Measurements from ENCODE around the gene TRAT1. TPM values are rescaled to one million over a fixed set of nuclear protein-coding genes. Genes with fewer than 3 reads are reported as not detected.

TRAT1 gene
- total RNA-seq, 1 experiment from 2014 or later = not detected

GRCh38 chr3:108804966-108805365 is 17.6 kb upstream of the TRAT1 start:
- Mint-ChIP-seq H3K4me3 (ENCODE audit: unreplicated experiment) (no peak overlapping the region), H3K36me3 (ENCODE audit: insufficient read depth, unreplicated experiment) (no peaks in the 10 kb centered on the region), H3K4me1 (ENCODE audit: low read depth, unreplicated experiment) (peaks cover 10% of the 10 kb centered on the region), H3K27me3 (ENCODE audit: insufficient read depth, unreplicated experiment) (peaks cover 3% of the 10 kb centered on the region), H3K27ac (ENCODE audit: unreplicated experiment) (peak overlapping the region; percentile 18), H3K9me3 (ENCODE audit: unreplicated experiment) (peaks cover 29% of the 10 kb centered on the region)
- no peak for TF ChIP-seq CTCF (IDR thresholded peaks at IDR 0.05; ENCODE audit: insufficient read depth in 1 of 2, low read depth in 1 of 2, low read length in 1 of 2, severe bottlenecking in 1 of 2, unreplicated experiment in 1 of 2)
- DNase-seq = no peak
- Histone ChIP-seq H3K36me3 (ENCODE audit: control insufficient read depth, insufficient read depth, low read length) (no peaks in the 10 kb centered on the region), H3K4me1 (peaks cover 5% of the 10 kb centered on the region), H3K4me3 (ENCODE audit: low read depth, low read length) (no peak overlapping the region), H3K9me3 (no peaks in the 10 kb centered on the region), H3K27me3 (replicated peaks; ENCODE audit: control insufficient read depth, insufficient read depth, low read length) (no peaks in the 10 kb centered on the region)
- ChIA-PET POLR2A (no interaction called here), CTCF (no interaction called here)
- intact Hi-C loops (cut with micrococcal nuclease; ENCODE audit: unreplicated experiment) = no loop called here
- BruUV-seq (replicated peaks) = no TSS peak

DNA sequence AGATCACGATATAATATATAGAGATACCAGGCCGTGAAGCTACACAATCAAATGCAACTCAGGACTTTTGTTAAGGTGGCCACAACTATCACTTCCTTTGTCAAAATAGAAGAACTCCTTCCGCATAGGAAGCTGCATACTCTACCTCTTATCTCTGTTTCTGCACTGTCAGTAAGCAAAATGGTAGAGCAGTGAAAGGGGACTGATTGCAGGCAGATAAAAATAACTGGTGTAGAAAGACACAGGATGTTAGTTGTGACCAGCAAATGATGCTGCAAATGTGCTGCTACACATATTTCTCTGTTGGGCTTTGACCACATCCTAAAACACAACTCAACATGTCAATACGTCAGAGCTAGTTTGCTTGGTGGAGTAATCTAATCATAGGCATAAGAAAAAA is 16.3 kb upstream of the TRAT1 start:
- peaks cover 5% of the 10 kb centered on the region for H3K4me1 ChIP-seq
- H3K27me3 Mint-ChIP-seq (ENCODE audit: insufficient read depth, unreplicated experiment) = peaks cover 6% of the 10 kb centered on the region
- H3K4me3 ChIP-seq (ENCODE audit: low read depth, low read length) = no peak overlapping the region
- no peak for TF ChIP-seq CTCF (IDR thresholded peaks at IDR 0.05; ENCODE audit: insufficient read depth in 1 of 2, low read depth in 1 of 2, low read length in 1 of 2, severe bottlenecking in 1 of 2, unreplicated experiment in 1 of 2)
- H3K36me3 ChIP-seq (ENCODE audit: control insufficient read depth, insufficient read depth, low read length) = no peaks in the 10 kb centered on the region
- no peaks in the 10 kb centered on the region for H3K9me3 ChIP-seq
- no peak overlapping the region for H3K27ac Mint-ChIP-seq (ENCODE audit: unreplicated experiment)
- H3K36me3 Mint-ChIP-seq (ENCODE audit: insufficient read depth, unreplicated experiment) = no peaks in the 10 kb centered on the region
- POLR2A ChIA-PET = no interaction called here
- no peak for DNase-seq
- peaks cover 29% of the 10 kb centered on the region for H3K9me3 Mint-ChIP-seq (ENCODE audit: unreplicated experiment)
- no peak overlapping the region for H3K4me3 Mint-ChIP-seq (ENCODE audit: unreplicated experiment)
- peaks cover 10% of the 10 kb centered on the region for H3K4me1 Mint-ChIP-seq (ENCODE audit: low read depth, unreplicated experiment)
- H3K27me3 ChIP-seq (replicated peaks; ENCODE audit: control insufficient read depth, insufficient read depth, low read length) = no peaks in the 10 kb centered on the region
- CTCF ChIA-PET = no interaction called here
- intact Hi-C loops (cut with micrococcal nuclease; ENCODE audit: unreplicated experiment) = no loop called here
- no TSS peak for BruUV-seq (replicated peaks)

- no peaks in the 10 kb centered on the region for H3K36me3 ChIP-seq (ENCODE audit: control insufficient read depth, insufficient read depth, low read length)
- BruUV-seq (replicated peaks) = no TSS peak
- CTCF ChIA-PET = interaction anchor here (0.6 to 1.4 kb wide), 4 partner anchors 97 to 266 kb away, joined by 3 to 5 read pairs (median 3); no protein-coding TSS in a partner anchor
- Mint-ChIP-seq H3K36me3 (ENCODE audit: insufficient read depth, unreplicated experiment) (no peaks in the 10 kb centered on the region), H3K27me3 (ENCODE audit: insufficient read depth, unreplicated experiment) (no peaks in the 10 kb centered on the region), H3K9me3 (ENCODE audit: unreplicated experiment) (no peaks in the 10 kb centered on the region), H3K4me3 (ENCODE audit: unreplicated experiment) (no peak overlapping the region), H3K4me1 (ENCODE audit: low read depth, unreplicated experiment) (no peaks in the 10 kb centered on the region), H3K27ac (ENCODE audit: unreplicated experiment) (no peak overlapping the region)
- no peaks in the 10 kb centered on the region for H3K4me1 ChIP-seq
- POLR2A ChIA-PET = interaction anchor here (0.6 kb wide), 1 partner anchor 32 kb away, joined by 3 read pairs; no protein-coding TSS in a partner anchor
- no peak overlapping the region for H3K4me3 ChIP-seq (ENCODE audit: low read depth, low read length)
- no peaks in the 10 kb centered on the region for H3K9me3 ChIP-seq
- no peaks in the 10 kb centered on the region for H3K27me3 ChIP-seq (replicated peaks; ENCODE audit: control insufficient read depth, insufficient read depth, low read length)
- intact Hi-C loops (cut with micrococcal nuclease; ENCODE audit: unreplicated experiment) = loop anchor here (1.0 kb wide), 3 partner anchors 97 to 329 kb away; no protein-coding TSS in a partner anchor
- DNase-seq = peak; percentile 56 to 61
- TF ChIP-seq CTCF (IDR thresholded peaks at IDR 0.05; ENCODE audit: insufficient read depth in 1 of 2, low read depth in 1 of 2, low read length in 1 of 2, severe bottlenecking in 1 of 2, unreplicated experiment in 1 of 2) = peak; percentile 17 to 68
Observed at GRCh38 chr3:108818404-108818803, 4.2 kb upstream of the TRAT1 start.
